ENCODE data around the gene SPIN1. TPM values are rescaled to one million over a fixed set of nuclear protein-coding genes. Genes with fewer than 3 reads are reported as not detected.

Gene SPIN1
- polyA plus RNA-seq, 3 donors = 11.0 to 14.0 (median 11.3) TPM

- H3K79me2 ChIP-seq (ENCODE audit: insufficient read depth, low read length) = peaks cover 3% of the 10 kb centered on the region
- H3K4me3 ChIP-seq (replicated peaks in 1 of 3; ENCODE audit: low read depth in 2 of 3, low read length in 3 of 3) = no peak overlapping the region
- DNase-seq = no peak
- 100% methylated on average over 1 of the region's 3 CpGs for WGBS (ENCODE audit: insufficient coverage)
- no peaks in the 10 kb centered on the region for H4K20me1 ChIP-seq (ENCODE audit: insufficient read depth, low read length)
- Mint-ChIP-seq H3K27ac (peak overlapping the region in 1 of 7 donors; percentile 59), H3K27me3 (ENCODE audit: low read depth in 3 of 3) (no peaks in the 10 kb centered on the region), H3K4me1 (no peaks in the 10 kb centered on the region), H3K36me3 (peaks cover 27 to 30% of the 10 kb centered on the region in 2 donors), H3K4me3 (no peak overlapping the region), H3K9me3 (no peaks in the 10 kb centered on the region)
- no peak overlapping the region for H2AFZ ChIP-seq (ENCODE audit: insufficient read depth, low read depth, low read length, poor library complexity, severe bottlenecking)
- no peaks in the 10 kb centered on the region for H3K9me3 ChIP-seq (replicated peaks in 1 of 2; ENCODE audit: control insufficient read depth in 1 of 2, insufficient read depth in 1 of 2, low read length in 2 of 2)
- no peaks in the 10 kb centered on the region for H3K4me1 ChIP-seq (ENCODE audit: control insufficient read depth in 1 of 2, insufficient read depth in 2 of 2, low read length in 2 of 2)
- no peak overlapping the region for H3K4me2 ChIP-seq (replicated peaks; ENCODE audit: extremely low read depth, low read length, poor library complexity, severe bottlenecking)
- H3K27me3 ChIP-seq (ENCODE audit: control insufficient read depth in 2 of 2, insufficient read depth in 2 of 2, low read length in 2 of 2) = no peaks in the 10 kb centered on the region
- peak overlapping the region in 1 of 2 donors; percentile 35 for H3K27ac ChIP-seq (ENCODE audit: low read depth in 1 of 2, low read length in 2 of 2)
- TF ChIP-seq CTCF (IDR thresholded peaks at IDR 0.05) = no peak
- H3K36me3 ChIP-seq (replicated peaks in 1 of 2; ENCODE audit: control insufficient read depth in 1 of 2, insufficient read depth in 2 of 2, low read length in 2 of 2) = peaks cover 7 to 10% of the 10 kb centered on the region in 2 donors
- H3K9ac ChIP-seq (ENCODE audit: insufficient read depth, low read length, poor library complexity, severe bottlenecking) = no peak overlapping the region
- intact Hi-C loops (cut with micrococcal nuclease) = no loop called here
These were observed 72.5 kb downstream of the SPIN1 start for GRCh38 chr9:88460587-88461332.

GRCh38 chr9:88462191-88462590, 73.9 kb downstream of the SPIN1 start:
- no peak for DNase-seq
- H3K36me3 Mint-ChIP-seq = peaks cover 22 to 26% of the 10 kb centered on the region in 2 donors
- H3K4me3 Mint-ChIP-seq = no peak overlapping the region
- H3K4me2 ChIP-seq (replicated peaks; ENCODE audit: extremely low read depth, low read length, poor library complexity, severe bottlenecking) = no peak overlapping the region
- H3K4me1 Mint-ChIP-seq = no peaks in the 10 kb centered on the region
- no peak overlapping the region for H3K4me3 ChIP-seq (replicated peaks in 1 of 3; ENCODE audit: low read depth in 2 of 3, low read length in 3 of 3)
- H3K9me3 ChIP-seq (replicated peaks in 1 of 2; ENCODE audit: control insufficient read depth in 1 of 2, insufficient read depth in 1 of 2, low read length in 2 of 2) = no peaks in the 10 kb centered on the region
- no peak for TF ChIP-seq CTCF (IDR thresholded peaks at IDR 0.05)
- H3K9ac ChIP-seq (ENCODE audit: insufficient read depth, low read length, poor library complexity, severe bottlenecking) = no peak overlapping the region
- H3K27me3 Mint-ChIP-seq (ENCODE audit: low read depth in 3 of 3) = no peaks in the 10 kb centered on the region
- WGBS (ENCODE audit: insufficient coverage) = 100% methylated on average over 3 of the region's 6 CpGs
- peaks cover 7 to 10% of the 10 kb centered on the region in 2 donors for H3K36me3 ChIP-seq (replicated peaks in 1 of 2; ENCODE audit: control insufficient read depth in 1 of 2, insufficient read depth in 2 of 2, low read length in 2 of 2)
- no peaks in the 10 kb centered on the region for H3K4me1 ChIP-seq (ENCODE audit: control insufficient read depth in 1 of 2, insufficient read depth in 2 of 2, low read length in 2 of 2)
- peaks cover 3% of the 10 kb centered on the region for H3K79me2 ChIP-seq (ENCODE audit: insufficient read depth, low read length)
- intact Hi-C loops (cut with micrococcal nuclease) = no loop called here
- H3K27ac Mint-ChIP-seq = no peak overlapping the region
- no peaks in the 10 kb centered on the region for H4K20me1 ChIP-seq (ENCODE audit: insufficient read depth, low read length)
- H3K27me3 ChIP-seq (ENCODE audit: control insufficient read depth in 2 of 2, insufficient read depth in 2 of 2, low read length in 2 of 2) = no peaks in the 10 kb centered on the region
- H3K27ac ChIP-seq (ENCODE audit: low read depth in 1 of 2, low read length in 2 of 2) = no peak overlapping the region
- H2AFZ ChIP-seq (ENCODE audit: insufficient read depth, low read depth, low read length, poor library complexity, severe bottlenecking) = no peak overlapping the region
- no peaks in the 10 kb centered on the region for H3K9me3 Mint-ChIP-seq

Data from CD14-positive monocyte (primary cell).